Measurements from ENCODE around the gene TMEM53. TPM values are rescaled to one million over a fixed set of nuclear protein-coding genes. Genes with fewer than 3 reads are reported as not detected.

The TMEM53 gene
- total RNA-seq, 1 experiment from 2014 or later, result 9.0 TPM

DNA sequence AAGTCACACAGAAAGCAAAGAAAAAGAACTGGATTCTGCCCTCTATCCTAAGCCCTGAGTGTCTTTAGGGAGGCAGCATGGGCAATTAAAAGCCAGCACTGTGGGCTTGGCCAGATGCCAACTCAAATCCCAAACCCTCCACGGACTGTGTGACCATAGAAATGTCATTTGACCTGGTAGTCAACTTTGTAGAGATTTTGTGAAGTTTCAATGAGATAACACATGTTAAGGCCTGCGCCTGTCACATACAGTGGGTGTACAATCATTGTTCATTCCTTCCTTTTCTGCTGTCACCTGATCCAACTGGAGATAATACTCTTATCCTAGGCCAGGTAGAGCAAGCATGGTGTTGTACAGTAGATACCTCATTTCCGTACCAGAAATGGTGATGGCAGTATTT lies 54.2 kb downstream of the TMEM53 start:
- no peak for DNase-seq
- no peaks in the 10 kb centered on the region for H3K36me3 ChIP-seq (replicated peaks; ENCODE audit: control insufficient read depth, insufficient read depth, low read length)
- H3K27me3 ChIP-seq (ENCODE audit: control insufficient read depth, insufficient read depth, low read length), result peaks cover 14% of the 10 kb centered on the region
- H3K4me3 ChIP-seq (ENCODE audit: insufficient read depth, low read depth, low read length), result no peak overlapping the region

DNA sequence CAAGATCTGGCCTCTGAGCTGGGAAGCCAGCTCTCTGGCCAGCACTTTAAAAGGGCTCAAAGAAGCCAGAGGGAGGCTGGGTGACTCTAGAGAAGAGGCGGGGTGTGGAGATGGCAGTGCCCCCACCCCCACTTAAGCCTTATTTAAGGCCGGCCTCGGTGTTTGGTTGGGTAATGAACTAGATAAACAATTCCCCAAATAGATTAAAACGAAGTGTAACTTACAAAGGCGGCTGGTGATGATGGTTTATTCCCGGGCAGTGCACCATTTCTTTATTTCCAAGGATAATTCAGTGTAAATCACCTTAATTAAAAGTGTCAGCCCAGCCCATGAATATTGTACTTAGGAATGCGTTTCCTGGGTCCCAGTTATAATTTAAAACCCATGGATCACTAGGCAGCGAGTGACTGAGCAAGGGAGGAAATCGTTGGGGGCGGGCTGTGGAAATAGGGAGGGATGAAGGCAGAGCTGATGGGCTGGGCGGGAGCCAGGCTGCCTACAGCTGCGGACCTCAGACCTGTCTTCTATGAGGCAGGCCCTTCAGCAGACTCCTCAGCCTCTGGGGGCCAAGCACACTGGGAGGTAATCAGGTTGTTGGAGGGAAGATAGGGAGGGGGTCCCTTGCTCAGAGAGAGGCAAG lies 54.9 kb downstream of the TMEM53 start:
- Histone ChIP-seq H3K4me3 (ENCODE audit: insufficient read depth, low read depth, low read length) (no peak overlapping the region), H3K36me3 (replicated peaks; ENCODE audit: control insufficient read depth, insufficient read depth, low read length) (no peaks in the 10 kb centered on the region), H3K27me3 (ENCODE audit: control insufficient read depth, insufficient read depth, low read length) (peaks cover 14% of the 10 kb centered on the region)
- peak; percentile 62 for DNase-seq

DNA sequence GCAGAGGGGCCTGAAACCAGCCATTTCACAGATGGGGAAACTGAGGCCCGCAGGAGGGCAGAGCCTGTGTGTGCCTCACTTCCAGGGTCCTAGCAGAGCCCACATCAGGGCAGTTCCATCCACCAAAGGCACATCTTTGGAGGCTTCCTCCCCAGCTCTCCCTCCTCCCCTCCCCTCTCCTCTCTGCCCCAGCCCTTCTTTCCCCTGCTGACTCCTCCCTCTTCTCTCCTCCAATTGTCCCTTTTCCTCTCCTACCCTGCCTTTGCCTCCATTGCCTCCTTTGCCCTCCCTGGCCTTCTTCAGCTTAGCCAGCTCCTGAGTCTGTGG lies 56.6 kb downstream of the TMEM53 start:
- peak overlapping the region; percentile 34; the same call in 1 of the 2 replicates for H3K4me3 ChIP-seq (ENCODE audit: insufficient read depth, low read depth, low read length)
- no peaks in the 10 kb centered on the region for H3K36me3 ChIP-seq (replicated peaks; ENCODE audit: control insufficient read depth, insufficient read depth, low read length)
- peak; percentile 69 for DNase-seq
- peaks cover 14% of the 10 kb centered on the region for H3K27me3 ChIP-seq (ENCODE audit: control insufficient read depth, insufficient read depth, low read length)

DNA sequence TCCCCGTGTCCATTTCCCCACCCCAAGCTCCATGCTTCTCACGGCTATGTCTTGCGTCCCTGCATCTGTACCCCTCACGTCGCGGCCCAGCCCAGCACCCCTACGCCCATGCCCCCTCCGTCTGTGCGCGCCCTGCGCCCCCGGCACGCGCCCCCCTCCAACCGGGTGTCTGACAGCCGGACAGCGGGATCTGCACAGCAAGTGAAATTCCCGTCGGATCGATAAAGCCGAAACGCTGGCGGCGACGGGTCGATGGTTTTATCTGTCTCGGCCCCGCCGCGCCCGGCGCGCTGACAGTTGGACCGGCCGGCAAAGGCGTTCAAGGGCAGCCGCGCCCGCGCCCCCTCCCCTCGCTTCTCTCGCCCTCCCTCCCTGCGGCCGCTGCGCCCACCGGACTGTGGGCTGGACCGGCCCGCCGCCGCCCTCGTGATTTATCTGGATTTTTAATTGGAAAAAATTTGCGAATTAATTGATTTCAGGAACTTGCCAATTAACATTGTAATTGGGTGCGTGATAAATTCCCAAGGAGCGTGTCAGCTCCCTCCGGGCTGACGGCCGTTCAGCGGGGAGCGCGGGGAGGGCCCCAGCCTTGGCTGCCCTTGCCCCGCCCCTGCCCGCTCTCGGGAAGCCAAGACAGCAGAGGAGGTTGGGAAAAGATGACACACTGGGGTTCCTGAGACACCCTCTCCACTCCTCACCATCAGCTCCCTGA lies 57.1 kb downstream of the TMEM53 start:
- peak; percentile 90 for DNase-seq
- Histone ChIP-seq H3K4me3 (ENCODE audit: insufficient read depth, low read depth, low read length) (peak overlapping the region; percentile 34), H3K36me3 (replicated peaks; ENCODE audit: control insufficient read depth, insufficient read depth, low read length) (no peaks in the 10 kb centered on the region), H3K27me3 (ENCODE audit: control insufficient read depth, insufficient read depth, low read length) (peaks cover 14% of the 10 kb centered on the region)

DNA sequence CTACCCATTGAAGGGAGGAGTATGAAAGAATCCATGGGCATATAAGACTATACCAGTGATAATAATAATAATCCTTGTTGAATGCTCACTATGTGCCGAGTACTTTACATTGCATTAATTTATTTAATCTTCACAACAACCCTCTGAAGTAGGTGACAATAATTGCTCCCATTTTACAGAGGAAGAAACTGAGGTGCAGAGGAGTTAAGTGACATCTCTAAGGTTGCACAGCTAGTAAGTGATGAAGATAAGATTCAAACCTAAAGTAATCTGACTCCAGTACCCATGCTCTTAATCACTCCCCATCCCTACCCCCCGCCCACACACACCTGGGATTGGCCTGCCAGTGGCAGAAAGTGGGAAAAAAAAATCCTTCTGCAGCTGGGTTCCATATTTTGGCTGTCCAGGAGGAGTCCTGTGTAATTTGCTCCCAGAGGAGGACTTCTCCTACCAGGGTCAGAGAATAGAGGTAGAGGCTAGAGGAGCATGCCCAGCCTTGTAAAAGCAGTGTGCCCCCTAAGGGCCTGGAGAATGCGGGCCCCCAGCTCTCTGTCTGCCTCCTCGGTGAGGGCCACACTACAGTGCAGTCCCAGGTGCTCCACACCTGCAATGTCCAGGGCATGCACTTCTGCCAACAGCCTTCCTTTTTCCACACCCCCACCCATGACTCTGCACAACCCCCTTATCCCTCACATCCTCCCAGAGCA lies 57.8 kb downstream of the TMEM53 start:
- DNase-seq, result peak; percentile 79
- H3K27me3 ChIP-seq (ENCODE audit: control insufficient read depth, insufficient read depth, low read length), result peaks cover 14% of the 10 kb centered on the region
- H3K4me3 ChIP-seq (ENCODE audit: insufficient read depth, low read depth, low read length), result peak overlapping the region; percentile 34; the same call in 1 of the 2 replicates
- H3K36me3 ChIP-seq (replicated peaks; ENCODE audit: control insufficient read depth, insufficient read depth, low read length), result no peaks in the 10 kb centered on the region

DNA sequence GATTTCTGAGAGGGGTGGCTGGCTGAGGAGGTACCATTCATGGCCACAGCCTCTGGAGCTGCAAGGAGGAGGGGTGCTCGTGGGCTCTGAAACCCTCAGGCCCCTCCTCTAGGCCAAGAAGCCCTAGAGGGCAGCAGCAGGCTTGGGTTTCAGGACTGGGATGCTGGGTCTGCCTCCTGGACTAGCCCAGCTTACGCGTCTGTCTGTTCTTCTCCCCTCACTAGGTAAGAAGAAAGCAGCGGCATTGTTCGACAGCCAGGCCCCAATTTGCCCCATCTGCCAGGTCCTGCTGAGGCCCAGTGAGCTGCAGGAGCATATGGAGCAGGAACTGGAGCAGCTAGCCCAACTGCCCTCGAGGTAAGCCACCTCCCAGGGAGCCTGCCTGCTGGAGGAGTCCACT lies 60.3 kb downstream of the TMEM53 start:
- no peaks in the 10 kb centered on the region for H3K36me3 ChIP-seq (replicated peaks; ENCODE audit: control insufficient read depth, insufficient read depth, low read length)
- no peak for DNase-seq
- peaks cover 14% of the 10 kb centered on the region for H3K27me3 ChIP-seq (ENCODE audit: control insufficient read depth, insufficient read depth, low read length)
- no peak overlapping the region for H3K4me3 ChIP-seq (ENCODE audit: insufficient read depth, low read depth, low read length)

DNA sequence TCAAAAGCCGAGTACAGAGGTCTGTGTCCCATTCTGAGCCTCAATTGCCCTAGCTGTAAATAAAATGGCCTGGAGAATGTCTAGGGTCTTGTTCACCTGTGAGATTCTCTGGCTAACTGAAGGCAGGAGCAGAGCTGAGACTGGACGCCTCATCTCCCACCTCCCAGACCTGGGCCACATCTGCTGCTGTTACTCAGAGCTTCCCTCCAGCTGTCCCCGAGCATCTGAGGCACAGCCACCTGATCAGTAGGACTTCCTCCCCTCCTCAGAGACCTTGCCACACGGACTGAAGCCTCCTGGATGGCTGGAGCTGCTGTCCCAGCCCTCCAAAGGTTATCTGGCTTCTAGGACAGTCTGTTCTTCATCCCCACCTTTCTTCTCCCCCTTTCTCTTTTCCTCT lies 62.4 kb downstream of the TMEM53 start:
- Histone ChIP-seq H3K27me3 (ENCODE audit: control insufficient read depth, insufficient read depth, low read length) (peaks cover 7% of the 10 kb centered on the region), H3K36me3 (replicated peaks; ENCODE audit: control insufficient read depth, insufficient read depth, low read length) (no peaks in the 10 kb centered on the region), H3K4me3 (ENCODE audit: insufficient read depth, low read depth, low read length) (no peak overlapping the region)
- no peak for DNase-seq

DNA sequence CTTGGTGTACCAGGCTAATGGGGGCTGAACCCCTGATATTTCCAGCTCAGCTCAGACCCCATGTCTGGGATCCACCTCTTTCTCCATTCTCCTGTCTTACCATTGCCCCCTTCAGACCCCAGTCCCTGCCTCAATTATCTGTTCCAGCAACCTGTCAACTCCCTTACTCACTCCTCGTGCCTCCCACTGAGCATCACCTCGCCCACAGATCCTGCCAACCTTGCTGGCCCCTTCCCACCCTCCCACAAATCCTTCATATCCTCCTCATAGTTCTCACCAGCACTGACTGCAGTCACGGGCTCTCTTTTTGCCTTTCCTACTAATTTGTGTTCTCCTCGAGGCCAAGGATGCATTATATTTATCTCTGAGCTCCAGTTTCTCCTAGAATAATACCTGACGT lies 62.9 kb downstream of the TMEM53 start:
- Histone ChIP-seq H3K36me3 (replicated peaks; ENCODE audit: control insufficient read depth, insufficient read depth, low read length) (no peaks in the 10 kb centered on the region), H3K4me3 (ENCODE audit: insufficient read depth, low read depth, low read length) (no peak overlapping the region), H3K27me3 (ENCODE audit: control insufficient read depth, insufficient read depth, low read length) (peaks cover 2% of the 10 kb centered on the region)
- no peak for DNase-seq

DNA sequence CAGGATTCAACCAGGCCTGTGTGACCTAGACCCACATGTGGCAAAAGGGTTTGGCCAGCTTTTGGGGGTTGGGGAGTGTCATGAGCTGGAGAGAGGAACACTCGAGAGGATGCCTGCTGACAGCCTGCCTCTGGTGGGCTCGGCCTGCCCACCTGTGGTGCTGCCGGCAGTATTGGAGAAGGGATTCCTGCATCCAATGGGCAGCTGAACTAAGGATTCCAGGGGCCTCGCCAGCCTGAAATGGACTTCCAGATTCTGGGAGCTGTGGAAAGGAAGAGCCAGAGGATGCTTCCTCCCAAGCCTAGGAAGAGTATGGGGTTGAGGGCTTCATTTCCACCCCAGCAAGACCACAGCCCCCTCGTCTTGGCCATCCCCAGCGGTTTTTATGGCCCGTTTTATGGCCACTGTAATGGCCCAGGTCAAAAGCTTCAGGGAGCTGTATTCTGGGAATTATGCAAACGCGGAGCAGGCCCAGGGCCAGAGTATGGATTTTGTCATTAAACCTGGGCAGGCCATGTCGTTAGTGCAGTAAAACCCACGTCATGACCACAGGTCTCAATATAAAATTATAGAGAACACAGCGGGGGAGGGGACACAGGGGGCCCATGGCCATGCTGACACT lies 63.6 kb downstream of the TMEM53 start:
- DNase-seq, result peak; percentile 72

DNA sequence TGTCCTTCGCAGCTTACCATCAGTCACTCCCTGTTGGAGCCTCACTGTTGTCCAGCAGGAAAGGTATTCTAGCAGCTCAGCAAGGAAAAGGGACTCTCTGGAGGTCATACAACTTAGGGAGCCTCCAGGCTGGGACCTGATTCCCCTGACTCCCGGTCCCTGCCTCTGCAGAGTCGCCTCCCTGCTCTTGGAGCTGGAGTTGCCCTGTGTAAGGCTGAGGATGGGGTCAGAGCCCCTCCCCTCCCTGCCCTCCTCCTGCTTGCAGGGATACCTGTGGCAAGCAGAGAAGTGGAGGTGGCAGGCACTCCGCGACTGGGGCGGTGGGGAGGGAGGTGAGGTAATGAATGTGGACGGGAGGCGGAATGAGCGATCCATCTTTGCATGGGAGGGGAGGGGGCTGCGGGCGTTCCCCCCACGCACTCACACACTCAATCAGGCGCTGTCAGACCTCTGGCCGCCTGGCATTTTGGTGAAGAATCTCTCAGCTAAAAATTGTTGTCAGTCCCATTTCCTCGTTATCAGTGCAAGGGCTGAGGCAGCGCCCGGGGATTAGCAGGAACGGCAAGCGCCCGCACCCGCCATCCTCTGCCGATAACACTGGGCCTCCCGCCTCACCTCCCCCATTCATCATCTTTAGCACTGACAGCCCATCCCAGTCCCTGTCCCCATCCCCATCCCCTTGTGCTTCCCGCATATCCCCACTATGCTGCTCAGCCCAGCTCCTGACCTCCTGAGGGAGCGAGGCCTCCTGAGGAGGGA lies 64.3 kb downstream of the TMEM53 start:
- peak; percentile 71 for DNase-seq
- Histone ChIP-seq H3K36me3 (replicated peaks; ENCODE audit: control insufficient read depth, insufficient read depth, low read length) (no peaks in the 10 kb centered on the region), H3K27me3 (ENCODE audit: control insufficient read depth, insufficient read depth, low read length) (no peaks in the 10 kb centered on the region), H3K4me3 (ENCODE audit: insufficient read depth, low read depth, low read length) (no peak overlapping the region)

More for the DNA sequence above, 63.6 kb downstream of the TMEM53 start:
- Histone ChIP-seq H3K36me3 (replicated peaks; ENCODE audit: control insufficient read depth, insufficient read depth, low read length) (no peaks in the 10 kb centered on the region), H3K4me3 (ENCODE audit: insufficient read depth, low read depth, low read length) (no peak overlapping the region), H3K27me3 (ENCODE audit: control insufficient read depth, insufficient read depth, low read length) (no peaks in the 10 kb centered on the region)

DNA sequence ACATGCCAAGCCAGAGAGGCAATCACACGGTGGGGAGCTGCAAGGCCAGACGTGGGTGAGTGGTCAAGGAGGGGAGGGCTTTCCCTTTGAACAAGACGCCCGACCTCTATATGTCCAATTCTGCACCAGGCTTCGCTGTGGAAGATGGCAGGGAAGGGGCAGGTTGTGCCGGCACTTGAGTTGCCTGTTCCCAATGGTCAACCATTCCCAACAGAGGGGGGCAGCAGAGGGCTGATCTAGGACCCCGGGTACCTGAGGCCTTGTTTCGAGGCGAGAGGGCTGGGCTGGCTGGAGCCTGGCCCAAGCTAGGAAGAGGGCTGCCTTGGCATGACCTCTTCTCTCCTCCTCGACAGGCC lies 64.9 kb downstream of the TMEM53 start:
- Histone ChIP-seq H3K4me3 (ENCODE audit: insufficient read depth, low read depth, low read length) (no peak overlapping the region), H3K36me3 (replicated peaks; ENCODE audit: control insufficient read depth, insufficient read depth, low read length) (no peaks in the 10 kb centered on the region), H3K27me3 (ENCODE audit: control insufficient read depth, insufficient read depth, low read length) (no peaks in the 10 kb centered on the region)
- DNase-seq, result peak; percentile 91

DNA sequence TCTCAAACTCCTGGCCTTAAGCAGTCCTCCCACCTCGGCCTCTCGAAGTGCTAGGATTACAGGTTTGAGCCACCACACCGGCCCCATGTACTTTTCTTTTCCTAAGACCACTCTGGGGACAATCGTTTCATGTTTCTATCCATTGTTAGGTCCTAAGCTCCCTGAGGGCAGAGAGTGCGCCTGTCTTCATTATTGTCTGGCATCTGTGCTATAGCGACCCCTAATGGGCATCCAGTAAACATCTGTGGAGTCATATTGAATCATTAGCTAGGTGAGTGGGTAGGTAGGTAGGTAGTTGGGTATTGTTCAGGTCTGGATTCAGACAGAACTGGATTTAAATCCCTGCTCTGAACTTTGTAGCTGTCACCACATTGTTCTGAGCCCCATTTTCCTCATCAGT lies 66.1 kb downstream of the TMEM53 start:
- H3K36me3 ChIP-seq (replicated peaks; ENCODE audit: control insufficient read depth, insufficient read depth, low read length), result no peaks in the 10 kb centered on the region
- H3K4me3 ChIP-seq (ENCODE audit: insufficient read depth, low read depth, low read length), result no peak overlapping the region
- peak; percentile 67 for DNase-seq
- H3K27me3 ChIP-seq (ENCODE audit: control insufficient read depth, insufficient read depth, low read length), result no peaks in the 10 kb centered on the region

DNA sequence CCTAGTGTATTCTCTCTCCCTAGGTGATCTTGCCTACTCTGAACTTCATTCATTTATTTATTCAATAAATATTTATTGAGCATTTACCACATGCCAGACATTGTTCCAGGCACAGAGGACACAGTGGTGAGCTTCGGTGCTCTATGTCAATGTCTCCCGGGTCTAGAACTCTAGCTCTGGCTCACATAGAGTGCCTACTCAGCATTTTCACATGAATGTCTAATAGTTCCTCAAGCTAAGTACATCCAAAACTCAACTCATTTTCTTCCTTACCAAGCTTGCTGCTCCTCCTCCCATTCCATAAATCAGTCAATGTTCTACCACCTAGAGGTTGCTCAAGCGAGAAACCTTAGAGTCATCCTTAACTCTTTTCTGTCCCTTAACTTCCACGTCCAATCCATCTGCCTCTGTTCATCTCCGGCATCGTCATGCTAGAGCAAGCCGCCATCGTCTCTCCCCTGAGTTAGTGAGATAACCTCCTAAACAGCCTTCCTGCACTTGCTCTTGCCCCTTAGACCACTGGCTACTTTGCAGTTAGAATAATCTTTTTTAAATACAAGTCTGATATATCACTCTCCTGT lies 67.5 kb downstream of the TMEM53 start:
- no peak overlapping the region for H3K4me3 ChIP-seq (ENCODE audit: insufficient read depth, low read depth, low read length)
- H3K27me3 ChIP-seq (ENCODE audit: control insufficient read depth, insufficient read depth, low read length), result no peaks in the 10 kb centered on the region
- H3K36me3 ChIP-seq (replicated peaks; ENCODE audit: control insufficient read depth, insufficient read depth, low read length), result no peaks in the 10 kb centered on the region
- no peak for DNase-seq

All from H7 (cell line).